IMR-90 (cell line): ENCODE measurements around the gene TPX2.

Experiments used
- BHLHE40 ChIP-seq: fragments of 150-350 bp; IDR thresholded peaks from 2 replicates; pipeline ENCODE4 v1.6.1; 2016; ENCODE audit warnings: mild to moderate bottlenecking, low read depth, low read length
- CEBPB ChIP-seq: IDR thresholded peaks from 2 replicates; pipeline ENCODE4 v1.6.1; 2012; ENCODE audit warnings: low read depth, low read length, improper control_type of control experiment
- CTCF ChIP-seq: conservative IDR thresholded peaks from 2 replicates; pipeline ENCODE4 v1.5.1; 2012; ENCODE audit warnings: mild to moderate bottlenecking, low read depth, low read length, improper control_type of control experiment
- ELK1 ChIP-seq: fragments of 150-350 bp; IDR thresholded peaks from 2 replicates; pipeline ENCODE4 v1.6.1; 2016; ENCODE audit warnings: low read depth, mild to moderate bottlenecking, low read length, moderate library complexity, borderline replicate concordance
- FOS ChIP-seq: fragments of 150-350 bp; IDR thresholded peaks from 2 replicates; pipeline ENCODE4 v1.6.1; 2016; ENCODE audit warnings: low read depth, low read length
- MAFK ChIP-seq: IDR thresholded peaks from 2 replicates; pipeline ENCODE4 v1.6.1; 2012; ENCODE audit warnings: low read depth, low read length, improper control_type of control experiment
- MAZ ChIP-seq: IDR thresholded peaks from 2 replicates; pipeline ENCODE4 v1.6.1; 2012; ENCODE audit warnings: low read depth, mild to moderate bottlenecking, low read length, improper control_type of control experiment, moderate library complexity, borderline replicate concordance
- MXI1 ChIP-seq: IDR thresholded peaks from 2 replicates; pipeline ENCODE4 v1.6.1; 2012; ENCODE audit warnings: low read depth, mild to moderate bottlenecking, low read length, moderate library complexity, borderline replicate concordance
- POLR2A ChIP-seq: IDR thresholded peaks from 2 replicates; pipeline ENCODE4 v1.6.1; 2012; ENCODE audit warnings: mild to moderate bottlenecking, low read depth, low read length
- RAD21 ChIP-seq: IDR thresholded peaks from 2 replicates; pipeline ENCODE4 v1.6.1; 2012; ENCODE audit warnings: low read length, improper control_type of control experiment
- RCOR1 ChIP-seq: IDR thresholded peaks from 2 replicates; pipeline ENCODE4 v1.6.1; 2012; ENCODE audit warnings: mild to moderate bottlenecking, low read length, improper control_type of control experiment; ENCODE audit not compliant: insufficient replicate concordance
- RFX5 ChIP-seq: IDR thresholded peaks from 2 replicates; pipeline ENCODE4 v1.8.0; 2012; ENCODE audit warnings: low read depth, mild to moderate bottlenecking, low read length, moderate library complexity
- SMC3 ChIP-seq: fragments of 150-350 bp; IDR thresholded peaks from 2 replicates; pipeline ENCODE4 v1.6.1; 2016; ENCODE audit warnings: low read depth, mild to moderate bottlenecking, antibody characterized with exemption, low read length, moderate library complexity
- USF2 ChIP-seq: fragments of 150-350 bp; IDR thresholded peaks from 2 replicates; pipeline ENCODE4 v1.6.1; 2017; ENCODE audit warnings: mild to moderate bottlenecking, antibody characterized with exemption, low read length, low read depth

DNA sequence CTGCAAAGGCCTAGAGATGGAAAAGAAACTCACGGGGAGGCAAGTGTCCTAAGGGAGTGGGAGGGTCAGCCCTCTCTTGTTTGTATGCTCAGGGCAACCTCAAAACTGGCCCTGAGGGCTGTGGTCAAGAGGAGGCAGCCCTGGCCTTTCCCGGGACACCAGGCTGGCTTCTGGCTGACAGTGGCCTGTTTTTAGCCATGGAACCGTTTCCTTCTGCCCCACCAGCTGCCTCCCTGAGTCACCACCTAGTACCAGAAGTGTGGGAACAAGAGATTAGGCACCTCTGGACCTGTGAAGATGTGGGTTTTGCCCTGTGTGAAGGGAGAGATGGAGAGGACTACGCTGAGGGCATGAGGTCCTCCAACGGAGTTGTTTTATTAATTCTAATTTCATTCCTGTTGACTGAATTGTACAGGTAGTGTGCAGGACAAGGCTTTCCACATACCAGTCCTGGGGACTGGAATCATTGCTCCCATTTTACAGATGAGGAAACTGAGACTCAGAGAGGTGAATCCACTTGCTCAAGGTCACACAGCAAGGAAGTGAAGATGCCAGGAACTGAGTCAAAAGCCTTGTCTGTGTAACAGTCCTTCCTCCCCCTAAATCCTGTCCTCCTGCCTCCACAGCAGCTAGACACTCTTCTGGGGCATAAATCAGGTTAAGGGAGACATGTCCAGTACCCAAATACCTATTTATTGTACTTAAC lies 100.8 kb downstream of the TPX2 start:
- TF ChIP-seq CEBPB = no peak
- no peak for TF ChIP-seq CTCF
- no peak for TF ChIP-seq FOS
- no peak for TF ChIP-seq RAD21
- no peak for TF ChIP-seq RCOR1
- TF ChIP-seq MAZ = no peak
- TF ChIP-seq MXI1 = no peak
- TF ChIP-seq BHLHE40 = no peak
- TF ChIP-seq USF2 = no peak
- TF ChIP-seq SMC3 = no peak
- no peak for TF ChIP-seq POLR2A
- no peak for TF ChIP-seq ELK1
- TF ChIP-seq RFX5 = no peak
- TF ChIP-seq MAFK = no peak
